Measurements from ENCODE around the gene ELOVL1. TPM values are rescaled to one million over a fixed set of nuclear protein-coding genes. Genes with fewer than 3 reads are reported as not detected.

ELOVL1 gene
- total and polyA plus RNA-seq, 2 of the 13 experiments (the other 11 are each of a cell fraction or from before 2014, with no cell fraction given) = 55.2 to 77.4 TPM

- no peak for TF ChIP-seq USF2 (IDR thresholded peaks at IDR 0.05; ENCODE audit: low read depth, low read length)
- no peak for TF ChIP-seq USF2 (CRISPR knock-in tag; IDR thresholded peaks at IDR 0.05; ENCODE audit: borderline replicate concordance)
- no peak for TF ChIP-seq ZNF10 (CRISPR knock-in tag; IDR thresholded peaks at IDR 0.05; ENCODE audit: borderline replicate concordance, low read depth)
- TF ChIP-seq ZBTB7B (CRISPR knock-in tag; IDR thresholded peaks at IDR 0.05) = no peak
- no peak for TF ChIP-seq FOSL1 (CRISPR knock-in tag; IDR thresholded peaks at IDR 0.05; ENCODE audit: borderline replicate concordance)
- TF ChIP-seq SMAD9 (CRISPR knock-in tag; IDR thresholded peaks at IDR 0.05) = no peak
- TF ChIP-seq ZNF512B (CRISPR knock-in tag; IDR thresholded peaks at IDR 0.05; ENCODE audit: borderline replicate concordance) = no peak
- no peak for TF ChIP-seq IKZF5 (CRISPR knock-in tag; IDR thresholded peaks at IDR 0.05)
- TF ChIP-seq RXRA (CRISPR knock-in tag; IDR thresholded peaks at IDR 0.05) = no peak
- no peak for TF ChIP-seq ZNF546 (CRISPR knock-in tag; conservative IDR thresholded peaks at IDR 0.05)
- TF ChIP-seq TFDP1 (CRISPR knock-in tag; IDR thresholded peaks at IDR 0.05; ENCODE audit: borderline replicate concordance) = no peak
- TF ChIP-seq ZNF280B (CRISPR knock-in tag; IDR thresholded peaks at IDR 0.05; ENCODE audit: borderline replicate concordance) = no peak
- TF ChIP-seq FLYWCH1 (CRISPR knock-in tag; IDR thresholded peaks at IDR 0.05) = no peak
- no peak for TF ChIP-seq MEF2D (CRISPR knock-in tag; IDR thresholded peaks at IDR 0.05)
- TF ChIP-seq SP1 (IDR thresholded peaks at IDR 0.05) = no peak
- TF ChIP-seq SP1 (CRISPR knock-in tag; IDR thresholded peaks at IDR 0.05) = no peak
- no peak for TF ChIP-seq TMF1 (CRISPR knock-in tag; IDR thresholded peaks at IDR 0.05; ENCODE audit: low read depth)
- TF ChIP-seq SRSF1 (optimal IDR thresholded peaks at IDR 0.05; ENCODE audit: low read depth, low read length) = no peak
- TF ChIP-seq E2F1 (CRISPR knock-in tag; IDR thresholded peaks at IDR 0.05) = no peak
- no peak for TF ChIP-seq ZNF614 (CRISPR knock-in tag; IDR thresholded peaks at IDR 0.05; ENCODE audit: borderline replicate concordance)
- TF ChIP-seq PITX1 (CRISPR knock-in tag; IDR thresholded peaks at IDR 0.05) = peak; percentile 33; the same call in 1 of the 2 replicates
These were observed 19.4 kb downstream of the ELOVL1 start (continued) for GRCh38 chr1:43348343-43348808.
